KOPT-K1 (cell line): ENCODE data around the gene TRIM3.

ENCODE experiments used
- H3K27ac ChIP-seq: fragments of 200-600 bp; sonication (generic); 2 replicates; pipeline ENCODE4 v1.5.1; 2016; ENCODE audit warnings: antibody characterized with exemption, mild to moderate bottlenecking, low read depth, low read length; ENCODE audit not compliant: poor library complexity, severe bottlenecking
- H3K36me3 ChIP-seq: fragments of 200-600 bp; sonication (generic); 2 replicates; pipeline ENCODE4 v1.5.1; 2017; ENCODE audit warnings: antibody characterized with exemption, mild to moderate bottlenecking, low read length, moderate library complexity; ENCODE audit not compliant: insufficient read depth
- H3K9me3 ChIP-seq: fragments of 200-600 bp; sonication (generic); 2 replicates; pipeline ENCODE4 v1.5.1; 2017; ENCODE audit warnings: antibody characterized with exemption, low read length, mild to moderate bottlenecking; ENCODE audit not compliant: insufficient read depth, poor library complexity, severe bottlenecking

TRIM3 gene

DNA sequence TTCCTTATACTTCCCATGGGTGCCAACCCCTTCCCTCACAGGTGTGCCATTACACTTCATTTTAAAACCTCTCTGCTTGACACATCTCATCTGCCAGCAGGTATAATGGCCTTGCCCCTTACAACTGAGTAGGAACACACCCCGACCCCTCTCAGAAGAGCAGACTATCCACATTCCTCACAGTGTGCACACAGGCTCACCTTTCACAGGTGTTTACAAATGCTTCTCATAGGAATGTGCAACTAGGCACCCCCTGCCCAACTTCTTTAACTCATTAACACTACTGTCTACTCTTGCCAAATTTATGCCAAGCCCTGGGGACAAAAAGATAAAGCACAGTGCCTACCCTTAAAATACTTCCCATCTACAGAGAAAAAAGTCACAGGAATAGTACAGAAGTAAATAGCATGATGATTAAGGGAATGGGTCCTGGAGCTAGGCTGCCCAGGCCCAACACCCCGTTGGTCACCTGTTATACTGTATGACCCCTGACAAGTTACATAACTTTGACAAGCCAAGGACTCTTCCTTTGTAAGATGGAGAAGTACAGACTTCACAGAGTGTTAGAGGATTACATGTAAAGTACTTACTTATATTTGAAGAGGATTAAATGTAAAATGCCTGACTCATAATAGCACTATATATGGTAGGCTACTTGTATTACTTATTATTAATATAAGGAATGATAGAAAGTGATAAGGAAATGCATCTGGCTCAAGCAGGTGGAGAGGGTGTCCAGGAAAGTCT, 15.2 kb downstream of the TRIM3 start:
- Histone ChIP-seq H3K9me3 (no peaks in the 10 kb centered on the region), H3K36me3 (no peaks in the 10 kb centered on the region), H3K27ac (no peak overlapping the region)

- no peaks in the 10 kb centered on the region for H3K9me3 ChIP-seq
- no peak overlapping the region for H3K27ac ChIP-seq
- H3K36me3 ChIP-seq: no peaks in the 10 kb centered on the region
Measured at GRCh38 chr11:6457581-6458320, 16.0 kb downstream of the TRIM3 start.

DNA sequence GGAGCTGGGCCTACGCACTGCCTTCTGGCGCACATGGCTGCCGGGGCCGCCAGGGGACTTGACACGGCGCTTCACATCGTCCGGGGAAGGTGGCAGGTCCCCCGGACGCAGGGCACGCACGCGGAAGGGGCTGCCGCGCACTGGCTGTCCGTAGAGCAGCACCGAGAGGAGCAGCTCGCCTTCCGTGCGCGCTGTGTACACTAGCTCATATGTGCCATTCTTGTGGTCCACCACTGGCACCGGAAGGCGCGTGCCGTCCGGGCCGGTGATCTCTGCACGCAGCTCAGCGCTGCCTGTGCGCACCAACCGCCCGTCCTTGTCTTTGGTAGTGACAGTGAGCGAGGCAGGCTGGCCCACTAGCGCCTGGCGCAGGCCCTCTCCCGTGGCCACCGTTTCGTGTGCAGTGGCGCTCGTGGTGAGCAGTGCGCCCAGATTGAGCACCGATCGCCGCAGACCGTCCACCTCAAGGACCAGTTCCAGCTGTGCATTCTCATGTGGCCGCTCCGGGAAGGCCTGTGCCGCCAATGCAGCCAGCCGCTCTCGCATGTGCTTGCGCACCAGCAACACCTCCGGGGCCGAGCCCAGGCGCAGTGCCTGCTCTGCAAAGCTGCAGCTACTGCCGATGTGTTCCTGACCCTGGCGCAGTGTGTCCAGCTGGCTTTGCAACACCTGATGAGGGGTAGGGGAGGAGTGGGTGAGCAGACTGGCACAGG, 17.2 kb downstream of the TRIM3 start:
- Histone ChIP-seq H3K27ac (no peak overlapping the region), H3K9me3 (no peaks in the 10 kb centered on the region), H3K36me3 (no peaks in the 10 kb centered on the region)

DNA sequence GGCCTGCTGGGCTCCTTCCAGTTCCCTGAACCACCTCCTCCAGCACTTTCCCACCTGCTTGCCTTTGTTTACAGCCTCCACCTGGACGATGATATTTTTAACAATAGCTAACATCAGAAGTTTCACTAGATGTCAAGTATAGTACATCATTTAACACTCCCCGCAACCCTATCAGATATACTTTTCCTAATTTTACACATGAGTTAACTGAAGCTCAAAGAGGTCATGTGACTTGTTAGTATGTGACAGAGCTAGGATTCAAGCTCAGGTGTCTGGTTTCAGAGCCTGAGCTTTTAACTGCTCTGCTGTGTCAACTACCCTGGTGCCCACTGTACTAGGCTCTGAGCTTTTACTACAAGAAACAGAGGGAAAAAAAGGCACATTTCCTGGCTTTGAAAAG, 18.7 kb downstream of the TRIM3 start:
- Histone ChIP-seq H3K36me3 (no peaks in the 10 kb centered on the region), H3K27ac (no peak overlapping the region), H3K9me3 (no peaks in the 10 kb centered on the region)

- Histone ChIP-seq H3K27ac (no peak overlapping the region), H3K36me3 (no peaks in the 10 kb centered on the region), H3K9me3 (no peaks in the 10 kb centered on the region)
Measured at GRCh38 chr11:6453152-6453551, 20.6 kb downstream of the TRIM3 start.

GRCh38 chr11:6452219-6452618, 21.5 kb downstream of the TRIM3 start:
- Histone ChIP-seq H3K36me3 (no peaks in the 10 kb centered on the region), H3K27ac (no peak overlapping the region), H3K9me3 (no peaks in the 10 kb centered on the region)

DNA sequence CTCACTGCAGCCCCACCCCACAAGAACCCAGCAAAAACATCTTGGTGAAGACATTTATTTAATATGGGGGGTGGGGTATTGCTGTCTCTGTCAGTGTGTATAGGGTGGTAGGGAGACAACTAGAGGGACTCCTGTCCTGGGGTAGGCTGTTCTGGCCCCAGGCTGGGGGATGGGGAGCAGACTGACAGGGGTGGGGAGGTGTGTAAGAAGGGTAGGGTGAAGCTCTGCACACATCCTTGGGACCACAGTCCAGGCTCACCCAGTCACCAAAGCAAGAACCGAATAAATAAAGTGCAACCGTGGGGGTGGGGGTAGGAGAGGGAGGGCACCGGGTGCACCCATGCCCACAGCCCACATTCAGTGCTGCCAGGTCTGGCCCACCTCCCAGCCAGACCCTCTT, 25.2 kb downstream of the TRIM3 start:
- Histone ChIP-seq H3K36me3 (no peaks in the 10 kb centered on the region), H3K27ac (no peak overlapping the region), H3K9me3 (no peaks in the 10 kb centered on the region)

GRCh38 chr11:6443269-6444003, 30.3 kb downstream of the TRIM3 start:
- H3K9me3 ChIP-seq: no peaks in the 10 kb centered on the region
- no peaks in the 10 kb centered on the region for H3K36me3 ChIP-seq
- H3K27ac ChIP-seq: no peak overlapping the region

DNA sequence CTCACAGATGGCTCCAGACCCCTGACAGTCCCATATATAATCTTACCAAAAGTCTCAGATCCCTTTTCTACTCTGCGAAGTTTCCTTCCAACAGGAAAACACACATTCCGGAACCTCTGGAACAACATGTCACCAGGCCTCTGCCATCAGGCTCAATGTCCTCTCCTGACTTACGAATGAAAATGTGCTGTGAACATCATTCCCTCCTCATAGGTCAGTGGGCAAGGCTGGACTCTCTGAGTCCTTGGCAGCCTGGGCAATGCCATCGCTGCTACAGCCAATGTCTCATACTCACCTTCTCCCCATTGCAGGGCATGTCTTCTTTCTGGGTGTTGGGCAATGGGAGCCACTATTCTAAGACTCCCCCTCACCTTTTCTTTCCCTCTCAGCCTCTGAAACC, 31.3 kb downstream of the TRIM3 start:
- Histone ChIP-seq H3K36me3 (no peaks in the 10 kb centered on the region), H3K27ac (no peak overlapping the region), H3K9me3 (no peaks in the 10 kb centered on the region)

DNA sequence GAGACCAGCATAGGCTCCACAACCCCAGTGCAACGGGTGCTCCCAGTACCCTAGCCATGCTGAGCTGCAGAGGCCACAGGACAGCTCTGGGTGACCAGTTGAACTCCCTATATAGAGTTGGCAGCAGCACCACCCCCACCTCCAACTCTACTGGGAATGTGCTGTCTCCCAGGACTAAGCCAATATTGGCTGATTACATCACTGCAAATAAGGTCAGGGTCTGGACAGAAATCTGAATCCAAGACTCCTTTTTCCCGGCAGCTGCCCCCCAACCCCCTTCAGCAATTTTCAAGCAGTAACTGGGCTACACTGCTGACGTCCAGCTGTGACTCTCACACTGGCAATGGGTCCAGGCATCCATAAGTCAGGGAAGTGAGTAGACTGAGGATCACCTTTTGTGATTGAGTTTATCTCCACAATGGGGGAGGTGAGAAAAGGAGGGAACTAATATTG, 32.8 kb downstream of the TRIM3 start, which contains the start of gene HPX:
Gene HPX (minus strand): TSS at position 82 of the 453 bp plus-strand sequence. CDS start 24 bp downstream, at position 58.
- no peaks in the 10 kb centered on the region for H3K36me3 ChIP-seq
- H3K9me3 ChIP-seq: no peaks in the 10 kb centered on the region
- no peak within 1 kb of the TSS for H3K27ac ChIP-seq

DNA sequence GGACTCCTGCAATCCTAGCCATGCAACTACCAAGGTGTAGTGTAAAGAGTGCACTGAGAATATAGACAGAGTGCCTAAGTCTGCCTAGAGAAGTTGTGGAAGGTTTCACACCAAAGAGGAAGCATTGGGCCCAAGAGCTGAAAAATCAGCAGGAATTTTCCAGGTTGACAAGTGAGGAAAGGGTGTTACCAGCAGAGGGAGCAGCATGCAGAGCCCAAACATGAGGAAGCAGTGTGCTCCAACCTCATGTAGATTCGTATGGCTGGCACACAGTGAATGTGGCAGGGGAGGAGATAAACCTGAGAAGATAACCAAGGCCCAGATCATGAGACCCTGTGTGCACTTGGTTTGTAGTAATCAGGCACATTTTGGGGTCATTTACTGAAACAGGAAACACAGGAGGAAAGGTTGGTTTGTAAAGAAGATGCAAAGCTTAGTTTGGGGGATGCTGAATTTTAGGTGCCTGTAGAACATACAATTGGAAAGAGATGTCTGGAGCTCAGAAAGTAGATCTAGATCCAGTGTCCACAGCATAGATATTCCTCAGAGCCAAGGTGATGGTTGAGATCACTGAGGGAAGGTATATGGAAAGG, 34.7 kb downstream of the TRIM3 start:
- Histone ChIP-seq H3K36me3 (no peaks in the 10 kb centered on the region), H3K27ac (no peak overlapping the region), H3K9me3 (no peaks in the 10 kb centered on the region)

DNA sequence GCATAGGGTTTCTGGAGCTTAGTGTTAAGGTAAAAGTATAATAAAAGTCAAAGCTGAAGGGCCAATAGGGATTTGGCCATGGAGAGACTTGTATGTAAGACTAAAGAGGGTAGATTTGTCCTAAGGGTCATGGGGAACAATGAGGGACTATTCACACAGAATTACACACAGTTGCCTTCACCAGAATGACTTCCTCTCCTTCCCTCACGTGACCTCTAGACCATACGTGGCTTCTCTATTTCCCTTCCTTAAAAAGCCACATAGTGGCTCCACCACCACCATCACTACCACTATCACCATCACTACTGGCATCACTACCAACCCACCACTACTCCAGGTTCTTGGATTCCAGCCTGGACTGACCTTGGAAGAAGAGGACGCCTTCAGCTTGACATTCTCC, 35.7 kb downstream of the TRIM3 start:
- H3K9me3 ChIP-seq: no peaks in the 10 kb centered on the region
- no peak overlapping the region for H3K27ac ChIP-seq
- no peaks in the 10 kb centered on the region for H3K36me3 ChIP-seq

DNA sequence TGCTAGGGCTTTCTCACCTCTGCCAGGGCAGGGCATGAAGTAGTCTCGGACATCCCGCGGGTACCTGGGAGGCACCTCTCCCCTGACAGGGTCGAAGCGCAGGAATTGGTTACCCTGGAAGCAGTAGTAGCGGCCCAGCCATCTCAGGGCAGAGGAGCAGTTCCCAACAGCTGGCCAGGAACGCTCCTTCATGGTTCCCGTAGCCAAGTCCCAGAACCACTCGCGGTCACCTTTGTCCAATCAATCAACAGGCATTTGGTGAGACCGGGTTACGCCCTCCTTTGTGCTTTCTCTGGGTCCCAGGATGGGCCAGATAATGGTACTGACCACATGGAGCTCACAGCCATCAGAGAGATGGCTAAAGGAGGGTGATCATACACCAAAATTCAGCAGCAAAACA, 36.3 kb downstream of the TRIM3 start:
- H3K27ac ChIP-seq: no peak overlapping the region
- H3K36me3 ChIP-seq: no peaks in the 10 kb centered on the region
- H3K9me3 ChIP-seq: no peaks in the 10 kb centered on the region

GRCh38 chr11:6433998-6434660, 39.6 kb downstream of the TRIM3 start:
- no peak overlapping the region for H3K27ac ChIP-seq
- no peaks in the 10 kb centered on the region for H3K9me3 ChIP-seq
- no peaks in the 10 kb centered on the region for H3K36me3 ChIP-seq
